NCI-H1417 (cell line): Measurements from ENCODE around the gene CYBRD1.

Experiments
- DNase-seq, 3 experiments: peaks; one replicate each; lab custom pipeline; 2025; lab: John Stamatoyannopoulos, UW

The CYBRD1 gene

GRCh38 chr2:171602352-171602751, 80.1 kb downstream of the CYBRD1 start:
- DNase-seq = peak in 1 of 3 experiments; percentile 0
